Esophagus muscularis mucosa (tissue), 3 donors: ENCODE results near the gene SKP2.

Experiments
- CTCF ChIP-seq, 3 experiments: fragments of 200-600 bp in 2 of 3; fragments of 450-650 bp in 1 of 3; sonication (generic) in 2 of 3; IDR thresholded peaks; one replicate each; pipeline ENCODE4 v1.5.1; 2017 to 2019; ENCODE audit warnings: antibody characterized with exemption in 3 of 3, mild to moderate bottlenecking in 2 of 3, moderate library complexity in 1 of 3
- POLR2A ChIP-seq: fragments of 450-650 bp; IDR thresholded peaks from one replicate; pipeline ENCODE4 v1.6.1; 2017; ENCODE audit warnings: antibody characterized with exemption, moderate library complexity, mild to moderate bottlenecking, low read depth
- POLR2AphosphoS5 ChIP-seq, 2 donors: sonication (generic); formaldehyde crosslinking; IDR thresholded peaks; one replicate each; pipeline ENCODE4 v1.6.1; 2017; ENCODE audit warnings: antibody characterized with exemption in 2 of 2

GRCh38 chr5:36193746-36194145, 41.8 kb downstream of the SKP2 start:
- TF ChIP-seq POLR2A (no peak), POLR2AphosphoS5 (IDR thresholded peaks at IDR 0.05) (no peak), CTCF (IDR thresholded peaks at IDR 0.05) (no peak)
